Stimulated activated CD8-positive, alpha-beta memory T cell treated with anti-CD3 and anti-CD28 coated beads, Interleukin-15, amount 100 ng/mL, for 4 hours (primary cell): Measurements from ENCODE around the gene CD200.

Source experiments
- DNase-seq, 2 donors: peaks; one replicate each; pipeline ENCODE4 v3.0.0-alpha.2; 2020; ENCODE audit warnings: low read depth in 2 of 2

The CD200 gene, protein sequence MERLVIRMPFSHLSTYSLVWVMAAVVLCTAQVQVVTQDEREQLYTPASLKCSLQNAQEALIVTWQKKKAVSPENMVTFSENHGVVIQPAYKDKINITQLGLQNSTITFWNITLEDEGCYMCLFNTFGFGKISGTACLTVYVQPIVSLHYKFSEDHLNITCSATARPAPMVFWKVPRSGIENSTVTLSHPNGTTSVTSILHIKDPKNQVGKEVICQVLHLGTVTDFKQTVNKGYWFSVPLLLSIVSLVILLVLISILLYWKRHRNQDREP

DNA sequence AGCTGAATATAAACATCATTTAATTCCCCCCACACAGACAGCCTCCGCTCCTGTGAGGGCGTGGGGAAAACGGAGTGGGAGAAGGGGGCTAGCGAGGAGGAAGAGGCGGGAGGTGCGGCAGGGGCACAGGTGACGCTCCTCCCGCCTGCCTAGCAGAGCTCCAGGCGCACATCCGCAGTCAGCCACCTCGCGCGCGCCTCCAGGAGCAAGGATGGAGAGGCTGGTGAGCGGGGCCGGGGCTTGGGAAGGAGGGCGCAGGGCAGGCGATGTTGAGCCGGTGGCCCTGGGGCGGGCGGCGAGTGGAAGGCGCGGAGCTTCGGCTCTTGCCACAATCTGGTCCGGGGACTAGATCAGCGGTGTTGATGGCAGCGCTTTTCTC, at the start of gene CD200:
Gene CD200, plus strand, starts transcription at position 155 of the 379 bp plus-strand sequence. Its CDS starts 57 bp downstream, at position 212.
- DNase-seq, result peak; percentile 7 to 27

DNA sequence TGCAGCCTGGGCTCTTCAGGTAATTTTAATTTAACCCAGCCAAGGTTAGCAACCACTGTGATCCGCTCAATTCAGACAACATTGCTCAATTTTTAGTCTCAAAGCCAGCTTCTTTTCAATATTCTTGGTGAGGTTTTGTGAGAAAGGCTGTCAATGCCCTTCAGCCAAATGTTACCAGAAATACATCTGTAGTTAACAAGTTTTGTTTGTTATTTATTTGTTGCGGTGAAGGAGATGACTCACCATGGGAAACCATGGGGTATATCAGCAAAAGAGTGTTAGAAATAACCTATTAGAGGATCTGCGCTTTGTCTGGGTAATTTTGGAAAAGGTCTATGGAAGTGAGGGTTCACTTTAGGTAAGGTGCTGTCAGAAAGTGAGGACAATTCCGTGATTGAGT, 43.9 kb upstream of the CD200 start:
- DNase-seq, result no peak

DNA sequence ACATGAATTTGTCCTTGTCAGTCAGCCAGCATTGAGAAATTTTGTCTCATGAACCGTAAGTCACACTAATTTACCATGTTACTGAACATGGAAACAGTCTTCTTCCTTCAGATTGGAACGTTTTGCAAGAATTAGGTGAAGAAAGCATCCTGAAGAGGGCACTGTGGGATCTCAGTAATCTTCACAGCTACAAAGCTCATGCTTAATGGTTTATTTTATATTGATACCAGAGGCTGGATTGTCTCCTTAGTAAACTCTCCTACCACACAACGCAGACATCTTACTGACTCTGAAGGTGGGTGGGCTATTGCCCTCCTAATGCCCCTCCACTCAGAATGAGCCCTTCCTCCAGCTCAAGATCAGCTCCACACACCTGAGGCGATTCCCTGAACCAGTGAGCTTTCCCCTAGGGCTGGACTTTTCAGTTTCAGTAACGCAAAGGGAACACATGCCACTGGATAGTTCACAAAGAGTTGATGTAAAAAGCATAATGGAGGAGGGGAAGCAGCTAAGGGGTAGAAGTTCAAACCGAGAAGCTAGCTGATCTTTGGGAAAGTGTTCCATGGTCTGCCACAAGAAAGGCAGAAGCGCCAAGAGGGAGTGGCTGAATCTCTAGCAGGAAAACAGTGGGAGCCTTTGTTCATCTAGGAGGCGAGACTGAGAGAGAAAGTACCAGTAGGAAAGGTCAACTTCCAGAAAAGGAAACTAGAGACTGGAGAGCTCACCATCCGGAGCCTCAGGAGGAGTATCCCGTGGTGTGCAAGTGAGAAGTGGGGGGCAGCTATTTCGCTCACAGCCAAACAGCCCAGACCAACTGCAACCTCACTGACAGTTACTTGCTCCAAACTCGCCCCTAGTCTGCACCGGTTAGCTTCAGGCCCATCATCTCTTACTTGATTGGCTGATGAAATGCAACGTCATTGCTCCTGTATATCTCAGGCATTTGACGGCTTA, 39.3 kb upstream of the CD200 start, which contains the start of gene SLC9C1:
Gene SLC9C1, minus strand, starts transcription at position 849 of the 954 bp plus-strand sequence. CDS start 7,425 bp downstream, outside the sequence.
- no peak for DNase-seq

DNA sequence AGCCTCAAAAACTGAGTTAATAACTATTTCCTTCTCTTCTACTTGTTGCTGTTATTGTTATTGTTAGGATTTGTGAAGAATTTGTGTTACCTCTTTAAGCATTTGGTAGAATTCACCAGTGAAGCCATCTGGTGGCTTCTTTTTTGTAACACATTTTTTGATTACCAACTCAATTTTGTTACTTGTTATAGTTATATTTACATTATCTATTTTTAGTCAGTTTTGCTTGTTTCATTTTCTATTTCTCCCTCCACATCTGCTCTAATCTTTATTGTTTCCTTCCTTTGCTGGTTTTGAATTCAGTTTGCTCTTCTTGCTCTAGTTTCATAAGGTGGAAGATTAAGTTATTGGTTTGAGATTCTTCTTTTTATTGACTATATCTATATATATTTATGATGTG, 35.2 kb upstream of the CD200 start:
- DNase-seq, result no peak

DNA sequence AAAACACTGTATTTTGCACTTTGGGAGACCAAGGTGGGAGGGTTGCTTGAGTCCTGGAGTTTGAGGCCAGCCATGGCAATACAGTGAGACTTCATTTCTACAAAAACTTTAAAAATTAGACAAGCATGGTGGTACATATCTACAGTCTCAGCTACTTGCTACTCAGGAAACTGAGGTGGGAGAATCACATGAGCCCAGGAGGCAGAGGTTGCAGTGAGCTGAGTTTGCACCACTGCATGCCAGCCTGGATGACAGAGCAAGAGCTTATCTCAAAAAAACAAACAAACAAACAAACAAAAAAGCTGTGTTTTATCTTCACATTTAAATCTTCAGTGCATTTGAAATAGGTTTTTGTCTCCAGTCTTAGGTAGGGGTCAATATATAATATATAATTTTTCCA, 34.2 kb upstream of the CD200 start:
- DNase-seq, result no peak

DNA sequence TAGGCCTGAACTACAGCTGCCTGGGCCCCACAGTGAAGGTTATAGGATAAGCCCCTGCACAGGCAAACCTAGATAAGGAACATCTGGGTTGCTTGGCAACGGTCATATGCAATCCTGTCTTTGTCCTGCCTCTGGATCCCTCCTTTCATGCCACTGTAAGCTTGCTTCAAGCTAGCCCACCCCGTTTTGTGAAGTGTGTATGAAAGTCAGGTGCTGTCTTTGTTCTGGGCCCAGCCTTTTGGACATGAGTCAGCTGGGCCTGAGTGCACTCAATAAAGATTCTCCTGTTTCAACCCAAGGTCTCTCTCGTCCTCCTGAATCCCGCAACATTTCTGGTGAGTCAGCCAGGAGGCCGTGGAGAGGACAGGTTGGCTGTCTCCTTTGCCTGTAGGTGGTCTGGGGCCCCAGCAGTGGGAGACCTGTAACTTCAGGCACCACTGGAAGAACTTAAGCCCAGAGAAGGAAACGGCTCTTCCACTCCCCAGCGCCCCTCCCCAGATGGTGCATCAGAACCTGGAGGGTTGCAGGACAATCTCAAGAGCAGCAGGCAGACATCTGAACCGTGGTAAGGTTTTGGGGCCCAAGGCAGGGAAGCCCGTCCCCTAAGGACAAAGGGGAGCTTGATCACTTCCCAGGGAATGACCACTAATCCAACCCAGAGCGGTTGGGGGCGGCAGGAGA, 30.7 kb upstream of the CD200 start:
- no peak for DNase-seq

DNA sequence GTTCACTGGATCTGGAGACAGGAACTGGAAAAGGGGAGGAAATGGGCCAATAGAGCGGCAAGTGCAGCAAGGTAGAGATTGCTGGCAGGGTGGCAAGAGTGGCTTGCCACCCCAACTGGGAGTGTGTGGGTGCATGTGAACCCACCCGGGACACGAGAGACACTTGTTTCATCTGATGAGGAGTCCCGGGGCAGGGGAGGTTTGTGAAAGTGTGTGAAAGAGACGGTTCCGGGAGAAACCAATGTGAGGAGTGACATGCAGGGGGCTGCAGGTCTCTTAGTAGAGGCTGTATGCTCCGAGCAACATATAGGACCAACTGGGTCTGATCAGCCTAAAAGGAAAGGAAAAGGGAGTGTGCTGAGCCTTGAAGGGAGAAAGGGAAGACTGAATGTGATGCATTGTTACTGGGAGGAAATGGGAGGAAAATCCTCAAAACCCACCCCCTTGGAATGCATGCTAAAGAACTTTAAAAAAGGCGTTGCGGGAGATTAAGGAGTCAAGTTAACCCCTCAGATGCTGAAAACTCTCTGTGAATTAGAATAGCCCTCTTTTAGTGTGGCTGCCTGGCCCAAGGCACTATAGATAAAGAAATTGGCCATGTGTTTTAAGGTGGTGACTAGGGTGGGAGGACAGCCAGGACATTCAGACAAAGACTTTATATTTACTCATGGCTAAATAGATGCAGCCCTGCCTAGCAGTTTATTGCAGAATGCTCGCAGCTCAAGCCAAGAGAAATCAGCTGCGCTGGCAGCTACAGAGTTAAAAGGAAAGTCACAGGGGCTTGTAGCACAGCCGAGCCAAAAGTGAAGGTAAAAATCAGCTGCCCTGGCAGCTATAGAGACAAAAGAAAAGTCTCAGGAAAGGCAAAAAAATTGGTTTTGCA, 29.8 kb upstream of the CD200 start:
- DNase-seq, result no peak

DNA sequence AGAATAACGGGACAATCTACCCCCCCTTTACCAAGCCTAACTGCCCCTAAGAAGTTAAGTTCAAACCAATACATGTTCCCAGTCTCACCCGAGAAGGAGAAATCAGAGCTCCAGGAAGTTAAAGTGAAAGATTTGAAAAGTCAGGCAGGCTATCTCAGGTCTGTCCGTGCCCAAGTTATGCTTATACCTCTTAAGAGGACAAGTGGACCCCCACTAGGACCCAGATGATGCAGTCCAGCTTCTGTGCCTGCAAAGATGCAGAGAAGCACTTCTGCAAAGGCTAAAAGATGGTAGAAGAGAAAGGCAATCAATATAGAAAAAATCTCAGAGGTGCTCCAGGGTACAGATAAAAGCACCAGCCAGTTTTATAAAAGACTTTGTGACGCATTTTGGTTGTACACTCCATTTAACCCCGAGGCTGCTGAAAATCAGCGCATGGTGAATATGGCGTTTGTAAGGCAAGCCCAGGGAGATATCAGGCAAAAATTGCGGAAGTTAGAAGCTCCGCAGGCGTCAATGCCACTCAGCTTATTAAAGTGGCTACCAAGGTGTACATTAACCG, 29.1 kb upstream of the CD200 start:
- no peak for DNase-seq

DNA sequence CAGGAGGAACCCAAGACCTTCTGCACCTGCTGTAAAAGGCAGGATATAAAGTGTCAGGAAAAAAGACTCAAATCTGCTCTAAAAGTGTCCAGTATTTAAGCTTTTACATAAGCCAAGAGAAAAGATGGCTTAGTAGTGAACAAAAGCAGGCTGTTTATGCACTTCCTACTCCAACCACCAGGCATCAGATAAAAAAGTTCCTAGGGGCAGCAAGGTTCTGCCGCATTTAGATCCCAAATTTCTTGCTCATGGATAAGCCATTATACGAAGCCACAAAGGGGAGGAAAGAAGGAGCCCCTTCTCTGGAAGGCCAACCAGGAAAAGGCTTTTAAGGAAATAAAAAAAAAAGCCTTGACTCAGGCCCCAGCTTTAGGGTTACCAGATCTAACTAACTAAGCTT, 28.3 kb upstream of the CD200 start:
- no peak for DNase-seq

DNA sequence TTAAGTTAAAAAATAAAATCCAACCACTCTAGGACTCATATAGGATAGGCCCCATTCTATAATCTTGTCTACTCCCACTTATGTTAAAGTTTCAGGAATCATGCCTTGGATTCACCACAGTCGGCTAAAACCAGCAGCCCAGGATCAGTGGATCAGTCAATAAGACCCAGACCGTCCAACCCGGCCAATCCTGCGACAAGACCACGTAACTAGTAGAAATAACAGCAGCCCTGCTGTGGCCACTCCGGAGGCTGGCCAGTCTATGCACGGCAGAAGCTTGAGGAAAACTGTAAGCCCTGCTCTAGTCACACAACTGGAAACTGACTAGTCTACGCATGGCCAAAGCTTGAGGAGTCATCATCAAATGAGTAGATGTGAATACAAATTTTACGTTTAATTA, 26.1 kb upstream of the CD200 start:
- no peak for DNase-seq

DNA sequence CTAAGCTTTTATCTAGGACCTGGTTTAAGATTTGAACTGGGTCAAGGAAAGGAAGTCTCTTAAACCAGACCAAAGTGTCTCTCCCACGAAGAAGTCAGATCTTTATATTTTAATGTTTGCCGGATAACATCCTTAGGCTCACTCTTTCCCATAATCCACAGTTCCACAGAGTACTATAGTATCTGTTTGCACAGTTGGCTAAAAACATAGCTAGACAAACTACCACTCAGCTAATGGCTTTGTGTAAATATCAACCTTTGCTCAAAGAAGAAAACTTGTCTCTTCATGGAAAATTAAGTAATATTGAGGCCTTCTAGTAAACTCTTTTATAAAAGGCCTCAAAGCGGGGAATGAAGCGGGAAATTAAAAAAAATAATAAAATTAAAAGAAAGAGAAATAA, 25.4 kb upstream of the CD200 start:
- DNase-seq, result no peak

DNA sequence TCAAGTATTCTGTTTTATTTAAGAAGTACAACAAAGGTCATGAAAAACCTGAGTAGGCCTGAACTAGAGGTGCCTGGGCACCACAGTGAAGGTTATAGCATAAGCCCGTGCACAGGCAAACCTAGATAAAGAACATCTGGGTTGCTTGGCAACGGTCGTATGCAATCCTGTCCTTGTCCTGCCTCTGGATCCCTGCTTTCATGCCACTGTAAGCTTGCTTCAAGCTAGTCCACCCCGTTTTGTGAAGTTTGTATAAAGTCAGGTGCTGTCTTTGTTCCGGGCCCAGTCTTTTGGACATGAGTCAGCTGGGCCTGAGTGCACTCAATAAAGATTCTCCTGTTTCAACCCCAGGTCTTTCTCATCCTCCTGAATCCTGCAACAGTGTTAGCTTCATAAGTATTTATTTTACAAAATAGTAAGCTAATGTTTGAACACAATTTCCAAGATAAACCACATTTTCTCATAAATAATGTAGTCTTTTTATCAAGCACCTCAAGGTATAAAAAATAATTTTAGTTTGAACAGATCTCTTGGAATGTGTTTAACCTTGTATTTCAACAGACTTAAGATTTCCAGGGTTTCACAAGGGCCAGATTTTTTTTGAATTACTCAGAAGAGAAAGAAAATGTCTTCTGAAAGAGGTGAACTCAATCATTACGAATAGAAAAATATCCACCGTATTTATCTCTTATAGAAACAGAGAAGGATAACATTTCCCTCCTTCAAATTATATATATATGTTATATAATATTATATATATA, 24.6 kb upstream of the CD200 start:
- no peak for DNase-seq

DNA sequence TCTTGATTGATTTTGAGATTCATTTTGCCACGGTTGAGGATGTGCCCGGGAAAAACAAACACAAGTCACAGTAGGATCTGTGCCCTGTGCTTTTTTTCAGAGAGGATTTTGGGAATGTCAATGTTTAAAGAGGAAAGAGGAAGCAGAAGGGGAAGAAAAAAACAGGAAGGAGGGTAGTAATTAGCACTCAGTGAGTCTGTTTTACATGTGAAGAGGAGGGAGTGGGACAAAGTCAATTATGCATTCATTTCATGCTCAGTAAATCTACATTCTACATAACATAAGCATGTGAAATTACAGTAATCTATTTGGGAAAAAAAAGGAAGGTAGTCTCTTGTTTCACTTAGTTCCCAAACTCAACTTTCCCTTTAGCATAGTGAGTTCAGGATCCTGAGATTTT, 18.3 kb upstream of the CD200 start:
- DNase-seq, result no peak

DNA sequence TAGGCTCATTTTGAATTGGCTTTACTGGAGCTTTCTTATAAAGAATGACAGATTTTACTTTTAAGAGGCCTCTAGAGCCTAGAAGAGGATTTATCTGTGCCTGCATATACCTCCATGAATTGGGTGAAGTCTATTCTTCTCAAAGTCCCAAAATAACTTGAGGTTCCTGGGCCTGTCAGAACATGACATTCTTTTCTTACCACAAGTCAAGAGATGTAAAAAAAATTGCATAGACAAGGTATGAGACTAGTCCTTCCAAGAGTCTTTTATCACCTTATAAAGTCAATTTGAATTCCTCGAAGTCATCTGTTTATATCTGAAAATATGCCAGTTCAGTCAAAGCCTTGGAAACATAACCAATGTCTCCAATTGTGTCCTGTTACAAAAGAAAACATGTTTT, 17.2 kb upstream of the CD200 start:
- no peak for DNase-seq

DNA sequence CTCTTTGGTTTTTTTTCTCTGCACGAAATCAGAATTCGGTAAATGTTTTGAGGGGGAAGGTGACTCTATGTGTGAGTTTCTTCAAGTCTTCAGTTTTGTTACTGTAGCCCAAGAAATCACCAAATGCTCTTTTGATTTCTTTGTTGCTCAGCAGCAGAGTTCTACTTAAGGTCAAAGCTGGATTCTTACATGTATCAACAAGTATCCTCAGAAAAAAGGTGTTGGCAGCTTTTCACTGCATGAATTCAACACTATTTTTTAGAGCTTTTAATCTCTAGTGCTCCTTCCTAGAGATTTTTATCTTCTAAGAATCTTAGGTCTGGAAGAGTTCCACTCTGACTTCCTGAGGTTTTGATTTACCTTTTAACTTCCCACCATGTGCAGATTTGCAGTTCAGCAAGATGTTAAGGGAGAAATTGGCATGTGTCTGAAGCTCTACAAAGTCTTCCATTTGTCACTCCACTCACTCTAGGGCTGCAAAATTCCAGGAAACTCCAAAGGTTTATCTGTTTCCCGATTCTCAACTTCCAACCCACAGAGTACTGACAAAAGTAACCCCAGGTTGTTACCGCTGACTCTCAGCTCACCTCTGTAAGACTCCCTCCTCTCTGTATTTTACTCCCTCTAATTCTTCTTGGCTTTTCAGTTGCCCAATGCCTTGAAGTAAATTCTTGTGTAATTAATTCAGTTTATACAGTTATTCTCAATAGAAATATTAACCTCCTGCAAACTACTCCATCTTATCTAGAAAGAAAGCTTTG, 13.3 kb upstream of the CD200 start:
- no peak for DNase-seq

DNA sequence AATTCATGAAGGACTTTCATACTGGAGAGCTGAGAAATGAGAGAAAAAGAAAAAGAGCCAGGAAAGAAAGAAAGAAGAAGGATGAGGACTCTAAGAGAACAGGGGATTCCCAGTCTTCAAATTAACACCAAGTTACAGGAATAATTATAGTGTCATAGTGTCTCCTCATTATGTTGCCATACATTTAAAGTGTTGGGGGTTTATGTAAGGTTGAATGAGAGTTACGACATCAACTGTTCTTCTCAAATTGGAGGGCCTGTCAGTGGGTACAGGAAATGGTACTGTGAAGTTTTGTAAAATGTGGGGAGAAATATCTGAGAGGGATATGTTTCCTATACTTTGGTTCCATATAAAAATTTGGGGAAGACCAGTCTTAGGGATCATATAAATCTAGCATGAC, 12.3 kb upstream of the CD200 start:
- no peak for DNase-seq

DNA sequence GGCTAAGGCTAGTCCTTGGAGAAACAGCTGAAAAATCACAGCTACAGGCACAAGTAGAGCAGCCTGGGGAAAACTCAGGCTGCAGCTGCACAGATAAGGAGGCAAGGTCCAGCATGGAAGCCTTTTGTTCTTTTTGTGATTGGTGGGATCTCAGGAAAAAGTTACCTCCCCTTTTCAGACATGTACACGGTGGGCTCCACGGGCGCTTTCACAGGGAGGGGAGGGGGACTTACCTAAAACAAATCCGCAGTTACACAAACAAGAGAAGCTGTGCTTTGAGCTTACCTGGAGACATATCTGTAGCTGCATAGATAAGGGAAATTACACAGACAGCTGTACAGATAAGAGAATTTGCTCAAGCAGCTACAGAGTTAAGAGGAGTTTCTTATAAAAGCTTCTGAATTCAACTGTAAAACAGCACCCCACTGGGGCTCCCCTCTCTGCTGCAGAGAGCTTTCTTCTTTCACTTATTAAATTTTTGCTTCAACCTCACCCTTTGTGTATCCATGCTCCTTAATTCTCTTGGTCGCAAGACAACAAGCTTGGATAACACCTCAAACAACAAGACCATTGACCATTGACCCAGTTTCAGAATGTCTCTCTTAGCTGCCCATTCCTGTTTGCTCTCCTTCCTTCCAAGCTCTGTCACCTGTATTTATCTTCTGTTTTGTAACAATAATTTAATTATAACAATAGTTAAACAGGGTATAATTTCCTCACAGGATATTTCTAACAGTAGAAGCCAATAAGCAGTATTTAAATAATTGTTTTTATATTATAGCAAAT, 10.9 kb upstream of the CD200 start:
- no peak for DNase-seq

DNA sequence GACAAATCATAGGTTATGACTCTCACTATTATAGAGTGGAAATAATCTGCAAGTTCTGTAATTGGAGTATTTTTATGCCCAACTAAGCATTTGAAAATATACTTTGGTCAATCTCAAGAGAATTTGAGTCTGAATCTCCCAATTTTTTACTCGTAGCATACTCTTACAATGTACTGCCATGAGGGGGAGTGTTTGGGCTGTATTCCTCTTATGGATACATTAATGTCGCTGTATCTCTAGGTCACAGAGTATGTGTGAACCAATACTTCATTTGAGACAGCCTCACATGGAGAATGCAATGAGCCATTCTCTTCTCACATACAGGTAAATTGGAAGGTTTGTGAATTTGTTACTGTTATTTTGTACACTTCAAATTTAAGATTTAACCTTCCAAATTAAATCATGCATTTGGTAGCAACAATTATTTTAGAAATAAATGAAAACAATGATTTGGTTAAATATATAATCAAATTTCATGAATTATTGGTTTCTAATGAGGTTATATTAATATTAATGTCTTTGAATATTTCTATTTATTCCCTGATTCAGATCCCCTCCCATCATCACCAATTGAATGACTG, 5.5 kb upstream of the CD200 start:
- DNase-seq, result no peak
